ENCODE data around the gene CKMT2. TPM values are rescaled to one million over a fixed set of nuclear protein-coding genes. Genes with fewer than 3 reads are reported as not detected.

CKMT2 gene
- total and polyA plus RNA-seq, 3 donors from 2014 or later = 13.7 to 27.6 (median 25.4) TPM

DNA sequence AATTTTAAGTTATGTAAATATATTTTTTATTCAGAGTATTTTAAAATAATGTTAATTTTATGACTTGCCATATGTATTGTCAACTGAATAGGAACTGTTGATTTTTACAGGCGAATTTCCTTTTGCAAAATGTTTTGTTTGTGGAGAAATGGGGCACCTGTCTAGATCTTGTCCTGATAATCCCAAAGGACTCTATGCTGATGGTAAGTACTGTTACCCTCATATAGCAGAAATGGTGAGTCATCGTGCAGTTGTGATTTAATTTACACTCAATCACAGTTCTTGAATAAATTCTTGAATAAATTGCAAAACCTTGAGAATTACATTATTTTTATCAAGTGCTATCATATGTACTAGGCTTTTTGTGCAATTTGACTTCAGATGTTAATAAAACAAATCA, 75.7 kb downstream of the CKMT2 start:
- Histone ChIP-seq H3K27me3 (no peaks in the 10 kb centered on the region), H3K9me3 (no peaks in the 10 kb centered on the region), H3K4me3 (no peak overlapping the region), H3K27ac (no peak overlapping the region), H3K4me1 (no peaks in the 10 kb centered on the region), H3K36me3 (ENCODE audit: low read depth, missing control alignments) (no peaks in the 10 kb centered on the region)
- TF ChIP-seq POLR2A (IDR thresholded peaks at IDR 0.05) (no peak), CTCF (IDR thresholded peaks at IDR 0.05) (no peak)
- intact Hi-C loops (cut with DNase I; ENCODE audit: low total_unique reads) = no loop called here
- WGBS, 2 donors = 94 to 97% methylated on average over 2 of the region's 2 CpGs
- DNase-seq = no peak

GRCh38 chr5:81310402-81311063, 77.4 kb downstream of the CKMT2 start:
- H3K4me1 ChIP-seq = no peaks in the 10 kb centered on the region
- H3K27me3 ChIP-seq = no peaks in the 10 kb centered on the region
- TF ChIP-seq CTCF (IDR thresholded peaks at IDR 0.05) = no peak
- TF ChIP-seq POLR2A (IDR thresholded peaks at IDR 0.05) = no peak
- H3K36me3 ChIP-seq (ENCODE audit: low read depth, missing control alignments) = no peaks in the 10 kb centered on the region
- no peak overlapping the region for H3K4me3 ChIP-seq
- no peaks in the 10 kb centered on the region for H3K9me3 ChIP-seq
- DNase-seq = no peak
- 86 to 97% methylated on average over 1 of the region's 1 CpG for WGBS, 2 donors
- no peak overlapping the region for H3K27ac ChIP-seq
- intact Hi-C loops (cut with DNase I; ENCODE audit: low total_unique reads) = no loop called here

DNA sequence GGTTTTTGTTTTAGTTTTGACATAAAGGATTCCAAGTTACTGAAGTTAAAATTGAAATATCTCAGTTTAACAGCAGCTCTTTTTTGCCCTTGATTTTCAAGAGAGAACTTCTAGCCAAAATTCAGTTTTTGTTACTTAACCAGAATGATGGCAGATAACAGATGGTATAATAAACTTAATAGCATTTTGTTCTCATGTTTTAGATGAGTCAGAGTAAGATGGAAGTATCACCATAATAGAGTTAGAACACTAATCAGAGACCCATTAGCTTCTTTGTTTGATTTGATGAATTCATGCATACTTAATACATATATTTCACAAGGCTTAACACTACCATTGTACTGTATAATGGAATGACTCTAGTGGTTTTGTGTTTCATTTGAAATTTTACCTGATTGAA, 80.2 kb downstream of the CKMT2 start:
- H3K27me3 ChIP-seq = no peaks in the 10 kb centered on the region
- no peaks in the 10 kb centered on the region for H3K4me1 ChIP-seq
- no peaks in the 10 kb centered on the region for H3K36me3 ChIP-seq (ENCODE audit: low read depth, missing control alignments)
- DNase-seq = no peak
- intact Hi-C loops (cut with DNase I; ENCODE audit: low total_unique reads) = no loop called here
- H3K9me3 ChIP-seq = no peaks in the 10 kb centered on the region
- no peak overlapping the region for H3K4me3 ChIP-seq
- TF ChIP-seq POLR2A (IDR thresholded peaks at IDR 0.05) (no peak), CTCF (IDR thresholded peaks at IDR 0.05) (no peak)
- H3K27ac ChIP-seq = no peak overlapping the region

DNA sequence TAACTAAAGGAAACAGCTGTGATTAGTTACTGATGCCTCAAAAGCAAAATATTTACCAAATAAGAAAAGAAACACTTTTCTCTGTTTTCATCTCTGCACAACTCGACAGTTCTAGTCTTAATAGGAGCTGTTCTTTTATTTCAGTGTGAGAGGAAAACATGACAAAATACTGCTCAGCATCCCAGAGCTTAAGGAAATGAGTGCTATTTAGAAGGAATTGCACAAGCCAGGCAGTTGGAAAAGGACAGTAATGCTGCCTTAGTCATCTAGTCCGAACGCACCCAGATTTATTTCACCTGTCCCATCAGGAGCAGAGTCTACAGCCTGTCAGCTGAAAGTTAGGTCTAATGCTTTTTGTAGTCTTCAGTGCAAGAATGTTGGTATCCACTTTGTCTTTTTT, 80.6 kb downstream of the CKMT2 start:
- DNase-seq = no peak
- Histone ChIP-seq H3K27me3 (no peaks in the 10 kb centered on the region), H3K36me3 (ENCODE audit: low read depth, missing control alignments) (no peaks in the 10 kb centered on the region), H3K4me3 (no peak overlapping the region), H3K27ac (no peak overlapping the region), H3K9me3 (no peaks in the 10 kb centered on the region), H3K4me1 (no peaks in the 10 kb centered on the region)
- intact Hi-C loops (cut with DNase I; ENCODE audit: low total_unique reads) = no loop called here
- TF ChIP-seq CTCF (IDR thresholded peaks at IDR 0.05) (no peak), POLR2A (IDR thresholded peaks at IDR 0.05) (no peak)
- 88 to 96% methylated on average over 3 of the region's 3 CpGs for WGBS, 2 donors

GRCh38 chr5:81314581-81314980, 81.5 kb downstream of the CKMT2 start:
- no peak for TF ChIP-seq CTCF (IDR thresholded peaks at IDR 0.05)
- no peak for TF ChIP-seq POLR2A (IDR thresholded peaks at IDR 0.05)
- no peak for DNase-seq
- Histone ChIP-seq H3K27me3 (no peaks in the 10 kb centered on the region), H3K36me3 (ENCODE audit: low read depth, missing control alignments) (no peaks in the 10 kb centered on the region), H3K9me3 (no peaks in the 10 kb centered on the region), H3K4me1 (no peaks in the 10 kb centered on the region), H3K27ac (no peak overlapping the region), H3K4me3 (no peak overlapping the region)
- 94 to 96% methylated on average over 3 of the region's 3 CpGs for WGBS, 2 donors
- intact Hi-C loops (cut with DNase I; ENCODE audit: low total_unique reads) = no loop called here
